GM18951 (cell line): ENCODE results near the gene JADE2.
"Not testable (repeated sequence)": the region's sequence is repeated elsewhere in the genome, so short reads cannot be mapped to it uniquely, and the experiment has no call there.

ENCODE experiments used
- POLR2A ChIP-seq: IDR thresholded peaks from 4 replicates; pipeline ENCODE4 v1.6.1; 2011; ENCODE audit warnings: mild to moderate bottlenecking; ENCODE audit not compliant: insufficient read length, insufficient read depth; ENCODE audit errors: extremely low read depth
- in situ Hi-C: fragments of 300-500 bp; cut with MboI; formaldehyde crosslinking; loops from one replicate; pipeline ENCODE4 v1.12.0; 2022; ENCODE audit warnings: low sequenced_read_pairs, mixed read lengths, inconsistent platforms; ENCODE audit not compliant: unreplicated experiment

The JADE2 gene

GRCh38 chr5:134555890-134556311 is 30.4 kb downstream of the JADE2 start:
- in situ Hi-C loops, result no loop called here
- no peak for TF ChIP-seq POLR2A

GRCh38 chr5:134556588-134556987 is 31.1 kb downstream of the JADE2 start:
- in situ Hi-C loops, result not testable (repeated sequence)

GRCh38 chr5:134556994-134557393 is 31.5 kb downstream of the JADE2 start:
- in situ Hi-C loops, result no loop called here
- no peak for TF ChIP-seq POLR2A

GRCh38 chr5:134559672-134560071 is 34.2 kb downstream of the JADE2 start:
- no peak for TF ChIP-seq POLR2A
- in situ Hi-C loops, result no loop called here

GRCh38 chr5:134560698-134561097 is 35.2 kb downstream of the JADE2 start:
- no peak for TF ChIP-seq POLR2A

GRCh38 chr5:134561871-134562296 is 36.4 kb downstream of the JADE2 start:
- TF ChIP-seq POLR2A, result no peak

More at GRCh38 chr5:134560698-134561097, 35.2 kb downstream of the JADE2 start:
- in situ Hi-C loops, result no loop called here

GRCh38 chr5:134563221-134563620 is 37.8 kb downstream of the JADE2 start:
- in situ Hi-C loops, result no loop called here
- no peak for TF ChIP-seq POLR2A

More at GRCh38 chr5:134561871-134562296, 36.4 kb downstream of the JADE2 start:
- in situ Hi-C loops, result no loop called here

- no peak for TF ChIP-seq POLR2A
- in situ Hi-C loops, result no loop called here
These were observed 38.5 kb downstream of the JADE2 start for GRCh38 chr5:134563962-134564361.

GRCh38 chr5:134564396-134564795 is 38.9 kb downstream of the JADE2 start:
- in situ Hi-C loops, result no loop called here
- TF ChIP-seq POLR2A, result no peak

- TF ChIP-seq POLR2A, result no peak
- in situ Hi-C loops, result no loop called here
These were observed 40.6 kb downstream of the JADE2 start for GRCh38 chr5:134565791-134566740.

- in situ Hi-C loops, result no loop called here
- no peak for TF ChIP-seq POLR2A
These were observed 41.3 kb downstream of the JADE2 start for GRCh38 chr5:134566741-134567221.

GRCh38 chr5:134567641-134568336 is 42.3 kb downstream of the JADE2 start:
- no peak for TF ChIP-seq POLR2A

GRCh38 chr5:134568337-134568700 is 42.8 kb downstream of the JADE2 start:
- in situ Hi-C loops, result no loop called here
- TF ChIP-seq POLR2A, result no peak

More at GRCh38 chr5:134567641-134568336, 42.3 kb downstream of the JADE2 start:
- in situ Hi-C loops, result no loop called here
